ENCODE measurements around the gene TARS1. TPM values are rescaled to one million over a fixed set of nuclear protein-coding genes. Genes with fewer than 3 reads are reported as not detected.
"Not testable (repeated sequence)": the region's sequence is repeated elsewhere in the genome, so short reads cannot be mapped to it uniquely, and the experiment has no call there.

Gene TARS1
- total and polyA plus RNA-seq, 2 of the 13 experiments (the other 11 are each of a cell fraction or from before 2014, with no cell fraction given) = 77.0 to 184 TPM

GRCh38 chr5:33435893-33436490 is 4.8 kb upstream of the TARS1 start:
- DNase-seq (ENCODE audit: low spot score) (peak; percentile 73), FAIRE-seq (peak; percentile 83), ATAC-seq (peak; percentile 58)
- H3K9ac ChIP-seq (ENCODE audit: insufficient read depth, low read depth, low read length); H3K4me2 ChIP-seq (ENCODE audit: low read depth, low read length); H3K27me3 ChIP-seq (ENCODE audit: control insufficient read depth in 1 of 2, insufficient read depth in 2 of 2, low read length in 2 of 2); H4K20me1 ChIP-seq (ENCODE audit: insufficient read depth, low read length); H3K36me3 ChIP-seq (replicated peaks in 1 of 2; ENCODE audit: control insufficient read depth in 1 of 2, insufficient read depth in 2 of 2, low read length in 2 of 2); H3K9me3 ChIP-seq (ENCODE audit: low read length); POLR2A ChIA-PET; BruUV-seq (replicated peaks); H3K27ac ChIP-seq (ENCODE audit: extremely low read length, insufficient read depth, low read length); H2AFZ ChIP-seq (ENCODE audit: low read length); H3K4me3 ChIP-seq (replicated peaks in 1 of 3; ENCODE audit: insufficient read depth in 1 of 3, low read depth in 2 of 3, low read length in 3 of 3); TF ChIP-seq SOX13 (IDR thresholded peaks at IDR 0.05): not testable (repeated sequence)
- peaks cover 16% of the 10 kb centered on the region for H3K79me2 ChIP-seq (ENCODE audit: insufficient read depth, low read length)
- TF ChIP-seq MED1 (CRISPR knock-in tag; IDR thresholded peaks at IDR 0.05) = 0 out of 2 replicates have a peak, but pooled peaks have one; percentile 13
- TF ChIP-seq, protein P1, sequence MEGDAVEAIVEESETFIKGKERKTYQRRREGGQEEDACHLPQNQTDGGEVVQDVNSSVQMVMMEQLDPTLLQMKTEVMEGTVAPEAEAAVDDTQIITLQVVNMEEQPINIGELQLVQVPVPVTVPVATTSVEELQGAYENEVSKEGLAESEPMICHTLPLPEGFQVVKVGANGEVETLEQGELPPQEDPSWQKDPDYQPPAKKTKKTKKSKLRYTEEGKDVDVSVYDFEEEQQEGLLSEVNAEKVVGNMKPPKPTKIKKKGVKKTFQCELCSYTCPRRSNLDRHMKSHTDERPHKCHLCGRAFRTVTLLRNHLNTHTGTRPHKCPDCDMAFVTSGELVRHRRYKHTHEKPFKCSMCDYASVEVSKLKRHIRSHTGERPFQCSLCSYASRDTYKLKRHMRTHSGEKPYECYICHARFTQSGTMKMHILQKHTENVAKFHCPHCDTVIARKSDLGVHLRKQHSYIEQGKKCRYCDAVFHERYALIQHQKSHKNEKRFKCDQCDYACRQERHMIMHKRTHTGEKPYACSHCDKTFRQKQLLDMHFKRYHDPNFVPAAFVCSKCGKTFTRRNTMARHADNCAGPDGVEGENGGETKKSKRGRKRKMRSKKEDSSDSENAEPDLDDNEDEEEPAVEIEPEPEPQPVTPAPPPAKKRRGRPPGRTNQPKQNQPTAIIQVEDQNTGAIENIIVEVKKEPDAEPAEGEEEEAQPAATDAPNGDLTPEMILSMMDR (CRISPR knock-in tag; IDR thresholded peaks at IDR 0.05) = peak; percentile 89
- 0 out of 2 replicates have a peak, but pooled peaks have one; percentile 19 for TF ChIP-seq RFX5 (IDR thresholded peaks at IDR 0.05; ENCODE audit: low read depth, low read length)
- peak in 1 of 2 experiments; percentile 6; a peak in 1 of 4 replicates for TF ChIP-seq SOX13 (CRISPR knock-in tag; conservative IDR thresholded peaks at IDR 0.05 in 1 of 2, IDR thresholded peaks at IDR 0.05 in 1 of 2)
- peak; percentile 87 for TF ChIP-seq SMC3 (IDR thresholded peaks at IDR 0.05; ENCODE audit: low read length)
- TF ChIP-seq RAD21 (CRISPR knock-in tag; IDR thresholded peaks at IDR 0.05) = peak; percentile 66
- TF ChIP-seq ZMYM4 (CRISPR knock-in tag; IDR thresholded peaks at IDR 0.05) = 0 out of 2 replicates have a peak, but pooled peaks have one; percentile 17
- TF ChIP-seq IRF2 (CRISPR knock-in tag; IDR thresholded peaks at IDR 0.05) = 0 out of 2 replicates have a peak, but pooled peaks have one; percentile 30
- TF ChIP-seq STAG1 (CRISPR knock-in tag; IDR thresholded peaks at IDR 0.05) = peak; percentile 85
- 0 out of 2 replicates have a peak, but pooled peaks have one; percentile 14 for TF ChIP-seq GATAD1 (CRISPR knock-in tag; IDR thresholded peaks at IDR 0.05)
- TF ChIP-seq BCL6 (CRISPR knock-in tag; IDR thresholded peaks at IDR 0.05) = peak; percentile 40; the same call in 1 of the 2 replicates
- 0 out of 2 replicates have a peak, but pooled peaks have one; percentile 27 for TF ChIP-seq MIER2 (CRISPR knock-in tag; IDR thresholded peaks at IDR 0.05)
- peak; percentile 90 for TF ChIP-seq TEAD3 (CRISPR knock-in tag; optimal IDR thresholded peaks at IDR 0.05; ENCODE audit: borderline replicate concordance)
- 0 out of 2 replicates have a peak, but pooled peaks have one; percentile 32 for TF ChIP-seq SMAD3 (CRISPR knock-in tag; IDR thresholded peaks at IDR 0.05)
- TF ChIP-seq GATAD2A (CRISPR knock-in tag; IDR thresholded peaks at IDR 0.05) = 0 out of 2 replicates have a peak, but pooled peaks have one; percentile 19
- peak; percentile 20; the same call in 1 of the 2 replicates for TF ChIP-seq SOX5 (CRISPR knock-in tag; IDR thresholded peaks at IDR 0.05; ENCODE audit: borderline replicate concordance)
- CTCF ChIA-PET (ENCODE audit: low intra/inter-chr PET ratio, low total read pairs) = interaction anchor here (1.3 to 1.6 kb wide), 2 partner anchors 159 to 499 kb away, joined by 8 read pairs; no protein-coding TSS in a partner anchor
- peaks cover 45% of the 10 kb centered on the region for H3K4me1 ChIP-seq (ENCODE audit: insufficient read depth, low read length)
- in situ Hi-C loops (cut with HindIII; ENCODE audit: extremely low pct_ligation_motif_present, low pct_unique_long_range_greater_than_20kb) (loop anchor here (5.0 kb wide), 1 partner anchor 501 kb away; the partner anchor contains the start of gene RXFP3), intact Hi-C loops (cut with micrococcal nuclease; ENCODE audit: unreplicated experiment) (loop anchor here (1.0 kb wide), 1 partner anchor 159 kb away; no protein-coding TSS in a partner anchor)
- WGBS (ENCODE audit: low lambda C conversion rate) = 33% methylated on average over 5 of the region's 5 CpGs
